Measurements from ENCODE around the gene GPX1.

DNA sequence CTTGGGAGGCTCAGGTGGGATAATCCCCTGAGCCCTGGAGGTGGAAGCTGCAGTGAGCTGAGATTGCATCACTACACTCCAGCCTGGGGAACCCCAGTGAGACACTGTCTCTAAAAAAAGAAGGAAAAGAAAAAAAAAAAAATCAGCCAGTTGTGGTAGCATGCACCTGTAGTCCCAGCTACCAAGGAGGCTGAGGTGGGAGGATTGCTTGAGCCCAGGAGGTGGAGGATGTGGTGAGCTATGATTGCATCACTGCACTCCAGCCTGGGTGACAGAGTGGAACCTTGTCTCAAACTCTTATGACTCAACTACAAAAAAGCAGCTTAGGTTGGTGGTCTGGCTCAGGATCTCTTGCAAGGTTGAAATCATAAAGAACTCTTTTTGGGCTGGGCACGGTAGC lies 19.3 kb upstream of the GPX1 start:
- TF ChIP-seq CTCF (IDR thresholded peaks at IDR 0.05; ENCODE audit: control extremely low read depth in 1 of 3, insufficient read depth in 1 of 3, low read depth in 1 of 3, low read length in 3 of 3) (no peak), JUND (IDR thresholded peaks at IDR 0.05; ENCODE audit: low read length) (no peak)
